Amniotic stem cell (primary cell): Measurements from ENCODE around the gene TUT4.
A peak's percentile ranks its signal among the peaks of the same experiment; 100 is the strongest.

ENCODE experiments used
- DNase-seq: peaks from one replicate; lab custom pipeline; 2025; lab: John Stamatoyannopoulos, UW

Gene TUT4

DNA sequence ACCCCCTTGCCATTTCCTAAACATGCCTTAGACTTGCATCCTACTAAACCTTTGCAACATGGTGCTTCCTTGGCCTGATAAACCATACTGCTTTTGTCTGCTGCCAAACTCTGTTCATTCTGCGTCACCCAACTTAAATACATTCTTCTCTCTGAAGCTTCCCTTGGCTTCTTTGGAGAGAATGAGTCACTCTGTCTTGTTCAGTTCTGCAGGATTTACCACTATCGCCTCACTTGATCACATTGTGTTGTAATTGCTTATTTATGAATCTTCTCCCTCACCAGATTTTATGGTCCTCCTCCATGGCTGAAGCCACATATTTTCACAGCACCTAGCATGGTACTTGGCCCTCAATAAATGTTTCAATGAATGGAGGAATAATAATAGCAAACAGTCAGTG lies 21.7 kb upstream of the TUT4 start:
- DNase-seq: peak; percentile 80

DNA sequence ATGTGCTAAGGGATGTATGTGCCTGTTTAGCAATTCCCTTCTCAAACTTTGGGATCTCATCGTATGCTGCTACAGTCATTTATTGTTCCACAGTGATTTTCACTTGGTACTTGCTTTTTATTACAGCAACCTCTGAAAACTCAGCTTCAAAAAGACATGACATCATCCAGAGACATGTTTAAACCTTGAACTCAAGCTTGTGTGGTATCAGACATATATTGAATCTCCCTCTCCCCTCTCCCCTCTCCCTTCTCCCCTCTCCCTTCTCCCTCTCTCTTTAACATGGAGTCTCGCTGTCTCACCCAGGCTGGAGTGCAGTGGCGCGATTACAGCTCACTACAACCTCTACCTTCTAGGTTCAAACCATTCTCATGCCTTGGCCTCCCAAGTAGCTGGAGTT lies 19.5 kb upstream of the TUT4 start:
- no peak for DNase-seq

- DNase-seq: no peak
Observed at GRCh38 chr1:52571783-52572182, 18.9 kb upstream of the TUT4 start.

DNA sequence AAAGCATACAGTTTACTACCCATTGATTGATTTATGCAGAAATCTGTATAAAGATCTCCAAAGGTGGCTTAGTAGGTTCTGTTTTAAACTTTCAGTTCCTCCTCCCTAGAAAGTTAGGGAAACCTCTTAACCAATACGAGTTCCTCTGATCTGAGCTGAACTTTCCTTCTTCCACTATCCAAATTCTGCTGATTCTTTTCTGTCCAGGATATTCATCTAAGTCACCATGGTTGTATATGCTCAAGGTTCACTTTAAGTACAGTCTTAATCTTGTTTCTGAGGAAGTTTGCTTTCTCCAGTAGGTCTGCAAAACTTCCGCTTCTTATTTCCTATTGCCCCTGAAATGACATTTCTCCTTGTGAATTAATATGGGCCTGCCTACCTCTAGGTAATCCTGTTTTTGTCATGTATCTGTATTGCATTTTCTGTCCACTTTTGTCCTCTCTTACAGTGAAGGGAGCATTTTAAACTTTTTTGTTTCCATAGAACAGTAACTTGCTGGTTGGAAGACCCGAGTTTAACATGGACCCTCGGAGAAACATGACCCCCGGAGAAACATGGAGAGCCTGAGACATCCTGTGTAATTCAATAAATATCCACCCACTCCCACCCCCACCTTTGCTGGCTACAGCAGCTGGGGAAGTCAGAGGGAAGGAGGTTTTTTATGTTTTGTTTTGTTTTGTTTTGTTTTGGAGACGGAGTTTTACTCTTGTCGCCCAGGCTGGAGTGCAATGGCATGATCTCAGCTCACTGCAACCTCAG lies 16.7 kb upstream of the TUT4 start:
- DNase-seq: no peak

GRCh38 chr1:52567943-52568342 lies 15.1 kb upstream of the TUT4 start:
- DNase-seq: no peak

DNA sequence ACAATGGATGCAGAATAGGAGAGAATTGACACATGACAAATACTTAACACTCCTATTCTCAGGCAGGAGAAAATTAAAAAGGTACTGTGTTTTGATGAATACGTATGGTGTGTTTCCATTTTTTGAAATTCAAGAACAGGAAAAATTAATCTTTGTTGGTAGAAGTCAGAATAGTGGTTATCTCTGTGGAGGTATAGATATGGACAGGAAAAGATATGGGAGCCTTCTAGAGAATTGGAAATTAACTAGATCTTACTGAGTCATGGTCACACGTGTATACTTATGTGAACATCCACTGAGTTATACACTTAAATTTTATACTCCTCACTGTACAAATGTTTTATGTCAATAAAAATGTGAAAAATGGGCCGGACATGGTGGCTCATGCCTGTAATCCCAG lies 9.9 kb upstream of the TUT4 start:
- DNase-seq: no peak

DNA sequence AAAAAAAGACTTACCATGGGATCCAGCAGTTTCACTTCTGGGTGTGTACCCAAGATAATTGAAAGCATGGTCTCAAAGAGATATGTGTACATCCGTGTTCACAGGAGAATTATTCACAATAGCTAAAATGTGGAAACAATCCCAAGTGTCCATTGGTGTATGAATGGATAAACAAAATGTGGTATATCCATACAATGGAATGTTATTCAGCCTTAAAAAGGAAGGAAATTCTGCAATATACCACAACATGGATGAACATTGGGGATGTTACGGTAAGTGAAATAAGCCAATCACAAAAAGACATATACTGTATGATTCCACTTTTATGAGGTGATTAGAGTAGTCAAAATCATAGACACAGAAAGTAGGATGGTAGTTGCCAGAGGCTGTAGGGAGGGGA lies 7.0 kb upstream of the TUT4 start:
- no peak for DNase-seq

- DNase-seq: no peak
Observed at GRCh38 chr1:52558941-52559340, 6.0 kb upstream of the TUT4 start.

DNA sequence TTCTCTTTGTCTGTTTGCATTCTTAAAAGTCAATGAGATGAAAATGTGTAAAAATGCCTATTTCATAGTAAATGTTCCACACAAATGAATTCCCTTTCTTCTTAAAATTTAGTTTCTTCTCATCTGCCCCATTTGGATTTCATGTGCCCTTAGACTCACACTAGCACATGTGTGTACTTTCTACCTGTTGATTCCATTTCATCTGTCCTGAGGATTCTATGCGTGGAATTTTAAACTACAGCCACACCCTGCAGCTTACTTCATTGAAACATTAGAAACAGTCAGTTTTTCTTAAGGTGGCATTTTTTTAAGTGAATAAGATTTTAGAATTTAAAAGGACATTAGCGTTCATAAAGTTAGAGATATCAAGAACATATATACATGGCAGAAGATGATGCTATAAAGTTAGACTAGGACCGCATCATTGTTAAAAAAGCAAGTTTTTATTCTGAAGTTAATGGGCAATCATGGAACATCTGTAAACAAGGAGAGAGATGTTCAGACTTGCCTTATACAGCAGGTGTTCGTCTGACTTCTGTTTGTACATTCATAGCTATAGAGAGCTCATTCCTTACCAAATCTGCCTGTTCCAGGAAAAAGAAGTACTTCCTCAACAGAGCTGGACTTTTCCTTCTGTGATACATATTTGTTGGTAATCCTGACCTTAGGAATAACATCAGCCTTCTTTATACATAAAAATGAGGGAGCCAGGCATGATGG lies 3.9 kb upstream of the TUT4 start:
- no peak for DNase-seq

- no peak for DNase-seq
Observed at GRCh38 chr1:52554756-52555155, 1.9 kb upstream of the TUT4 start.

GRCh38 chr1:52554267-52554640 lies 1.4 kb upstream of the TUT4 start:
- no peak for DNase-seq

DNA sequence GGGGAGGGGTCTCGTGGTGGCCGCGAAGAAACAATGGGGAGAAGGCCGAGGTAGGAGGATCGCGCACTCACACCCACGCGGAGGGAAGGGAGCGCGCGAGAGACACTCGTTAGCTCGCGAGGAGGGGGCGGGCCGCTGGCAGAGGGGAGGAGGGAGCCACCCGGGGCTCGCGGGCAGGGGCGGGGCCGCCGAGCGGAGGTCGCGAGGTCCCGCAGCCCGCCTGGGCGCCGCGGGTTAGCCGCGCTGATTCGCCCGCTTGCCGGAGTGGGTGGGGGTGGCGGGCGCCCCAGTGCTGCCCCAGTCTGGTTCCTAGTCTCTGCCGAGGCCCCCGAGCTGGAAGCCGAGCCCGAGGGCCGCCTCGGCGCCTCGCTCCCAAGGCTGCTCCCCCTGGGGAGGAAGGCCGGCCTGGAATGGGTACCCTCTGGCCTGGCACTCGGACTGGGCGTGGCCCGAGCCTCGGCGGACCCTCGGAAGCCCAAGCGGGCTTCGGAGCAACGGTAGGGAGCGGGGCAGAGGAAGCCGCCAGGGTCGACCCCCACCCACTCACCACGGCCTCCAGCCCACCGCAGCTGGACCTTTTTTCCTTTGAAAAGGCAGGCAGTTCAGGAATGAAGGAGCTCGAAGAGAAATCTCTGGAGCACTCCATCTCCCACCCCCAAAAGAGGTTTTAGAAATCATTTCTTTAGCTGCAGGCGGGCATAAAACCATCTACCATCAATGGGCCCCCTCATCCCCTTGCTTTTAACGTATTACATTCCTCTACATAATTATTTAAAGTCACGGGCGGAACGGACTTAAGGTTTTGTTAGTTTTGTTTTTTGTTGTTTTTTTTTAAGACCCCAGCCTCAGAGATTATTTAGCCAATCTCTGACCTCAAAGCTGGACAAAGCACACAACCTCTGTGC lies 722 bp upstream of the TUT4 start:
- DNase-seq: peak; percentile 87

DNA sequence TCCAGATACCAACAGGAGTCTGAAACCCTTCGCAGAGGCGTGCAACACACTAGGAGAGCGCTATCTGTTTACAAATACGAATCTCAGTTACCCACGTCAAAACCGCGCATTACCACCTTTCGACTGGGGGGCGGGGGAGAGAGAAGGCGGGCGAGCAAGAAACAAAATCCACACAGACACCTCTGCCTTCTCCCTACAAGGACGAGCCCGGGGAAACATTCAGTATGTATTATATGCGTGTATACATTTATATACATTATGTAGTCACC lies 722 bp downstream of the TUT4 start:
- peak; percentile 13 for DNase-seq

DNA sequence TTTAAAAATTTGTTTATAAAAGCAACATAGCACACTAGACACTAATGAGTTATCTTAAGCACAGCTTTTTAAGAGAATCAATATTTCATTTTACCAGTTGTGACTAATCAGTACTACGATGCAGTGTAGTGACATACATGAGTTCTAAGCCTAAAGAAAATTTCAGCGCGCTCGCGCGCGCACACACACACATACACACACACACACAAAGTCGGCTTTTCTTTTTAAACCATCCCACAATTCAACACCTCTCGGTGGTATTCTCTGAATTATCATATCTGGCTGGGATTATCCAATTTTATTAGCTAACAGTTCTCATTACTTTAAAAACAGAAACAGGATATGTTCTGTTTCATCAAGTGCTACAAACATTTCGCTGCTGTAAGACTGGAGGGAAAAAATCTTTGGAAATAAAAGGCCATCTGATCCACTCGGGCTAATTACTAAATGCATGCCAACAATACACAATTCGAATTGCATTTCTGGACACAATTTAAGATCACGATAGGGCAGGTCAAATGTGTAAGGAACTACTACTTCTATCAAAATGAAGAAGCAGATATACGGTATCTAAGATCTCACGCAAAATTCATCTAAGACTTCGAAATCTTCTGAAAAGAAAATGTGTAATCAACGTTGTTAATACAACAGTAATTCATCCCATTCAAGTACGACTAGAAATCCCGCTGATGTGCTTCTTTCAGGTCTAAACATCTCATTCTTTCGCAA lies 1.2 kb downstream of the TUT4 start:
- no peak for DNase-seq

- no peak for DNase-seq
Observed at GRCh38 chr1:52550447-52550846, 2.4 kb downstream of the TUT4 start.

GRCh38 chr1:52549267-52549666 lies 3.6 kb downstream of the TUT4 start:
- DNase-seq: no peak

- DNase-seq: no peak
Observed at GRCh38 chr1:52546852-52547251, 6.0 kb downstream of the TUT4 start.

GRCh38 chr1:52544665-52545525 lies 8.0 kb downstream of the TUT4 start:
- no peak for DNase-seq

DNA sequence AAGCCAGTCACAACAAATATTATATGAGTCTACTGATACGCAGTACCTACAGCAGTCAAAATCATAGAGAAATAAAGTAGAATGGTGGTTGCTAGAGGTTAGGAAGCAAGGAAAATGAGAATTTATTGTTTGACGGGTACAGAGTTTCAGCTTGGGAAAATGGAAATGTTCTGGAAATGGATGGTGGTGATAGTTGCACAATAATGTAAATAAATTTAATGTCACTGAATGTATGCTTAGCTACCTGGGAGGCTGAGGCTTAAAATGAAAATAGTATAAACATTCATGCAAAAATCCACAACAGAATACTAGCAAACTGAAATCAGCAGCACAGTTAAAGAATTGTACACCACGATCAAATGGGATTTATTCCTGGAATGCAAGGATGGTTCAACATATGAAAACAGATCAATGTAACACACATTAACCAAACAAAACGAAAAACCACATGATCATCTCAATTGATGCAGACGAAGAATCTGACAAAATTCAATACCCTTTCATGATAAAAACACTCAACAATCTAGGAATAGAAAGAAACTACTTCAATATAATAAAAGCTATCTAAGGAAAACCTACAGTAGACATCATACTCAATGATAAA lies 10.7 kb downstream of the TUT4 start:
- DNase-seq: no peak

GRCh38 chr1:52534928-52535764 lies 17.7 kb downstream of the TUT4 start:
- no peak for DNase-seq
